LNCAP (cell line): ENCODE results near the gene MCM9.

Source experiments
- TF ChIP-seq, protein P1 (sequence below): fragments of 450-650 bp; IDR thresholded peaks from 2 replicates; pipeline ENCODE4 v1.5.1; 2017; ENCODE audit warnings: mild to moderate bottlenecking

MCM9 gene

DNA sequence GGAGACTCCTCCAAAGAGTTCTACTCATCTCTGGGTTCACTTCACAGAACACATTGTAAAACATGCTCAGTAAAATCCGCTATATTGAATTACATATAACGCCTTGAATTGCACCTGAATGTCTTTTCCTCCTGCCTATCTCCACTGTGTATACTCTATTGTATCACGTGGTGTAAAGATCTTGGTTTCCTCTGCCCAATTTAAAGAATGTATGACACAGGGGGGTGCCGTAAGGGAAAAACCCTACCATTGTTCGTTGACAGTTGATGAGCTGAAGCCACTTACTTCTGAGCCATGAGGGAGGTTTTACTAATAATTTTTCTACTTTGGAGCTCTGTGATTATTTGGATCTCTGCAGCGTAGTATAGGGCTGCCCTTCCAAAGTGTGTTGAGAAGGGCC lies 35.0 kb downstream of the MCM9 start:
- TF ChIP-seq, protein P1, sequence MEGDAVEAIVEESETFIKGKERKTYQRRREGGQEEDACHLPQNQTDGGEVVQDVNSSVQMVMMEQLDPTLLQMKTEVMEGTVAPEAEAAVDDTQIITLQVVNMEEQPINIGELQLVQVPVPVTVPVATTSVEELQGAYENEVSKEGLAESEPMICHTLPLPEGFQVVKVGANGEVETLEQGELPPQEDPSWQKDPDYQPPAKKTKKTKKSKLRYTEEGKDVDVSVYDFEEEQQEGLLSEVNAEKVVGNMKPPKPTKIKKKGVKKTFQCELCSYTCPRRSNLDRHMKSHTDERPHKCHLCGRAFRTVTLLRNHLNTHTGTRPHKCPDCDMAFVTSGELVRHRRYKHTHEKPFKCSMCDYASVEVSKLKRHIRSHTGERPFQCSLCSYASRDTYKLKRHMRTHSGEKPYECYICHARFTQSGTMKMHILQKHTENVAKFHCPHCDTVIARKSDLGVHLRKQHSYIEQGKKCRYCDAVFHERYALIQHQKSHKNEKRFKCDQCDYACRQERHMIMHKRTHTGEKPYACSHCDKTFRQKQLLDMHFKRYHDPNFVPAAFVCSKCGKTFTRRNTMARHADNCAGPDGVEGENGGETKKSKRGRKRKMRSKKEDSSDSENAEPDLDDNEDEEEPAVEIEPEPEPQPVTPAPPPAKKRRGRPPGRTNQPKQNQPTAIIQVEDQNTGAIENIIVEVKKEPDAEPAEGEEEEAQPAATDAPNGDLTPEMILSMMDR, result no peak

DNA sequence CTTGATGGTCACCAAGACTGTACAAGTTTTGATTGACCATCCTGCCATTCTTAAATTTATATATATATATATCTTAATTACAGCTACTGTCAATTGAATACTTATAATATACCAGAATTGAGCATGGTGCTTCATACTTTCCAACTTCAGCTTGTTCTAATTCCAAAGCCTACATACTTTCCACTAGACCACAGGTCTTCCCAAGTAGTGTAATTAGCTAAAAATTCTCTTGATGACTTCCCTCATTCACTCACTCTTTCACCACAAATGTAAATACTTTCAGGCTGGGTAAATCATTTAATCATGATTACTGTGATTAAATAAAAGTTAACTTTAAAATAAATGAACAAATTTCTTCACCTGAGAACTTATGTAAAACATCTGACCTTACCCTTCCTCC lies 37.6 kb downstream of the MCM9 start:
- TF ChIP-seq, protein P1, result no peak

DNA sequence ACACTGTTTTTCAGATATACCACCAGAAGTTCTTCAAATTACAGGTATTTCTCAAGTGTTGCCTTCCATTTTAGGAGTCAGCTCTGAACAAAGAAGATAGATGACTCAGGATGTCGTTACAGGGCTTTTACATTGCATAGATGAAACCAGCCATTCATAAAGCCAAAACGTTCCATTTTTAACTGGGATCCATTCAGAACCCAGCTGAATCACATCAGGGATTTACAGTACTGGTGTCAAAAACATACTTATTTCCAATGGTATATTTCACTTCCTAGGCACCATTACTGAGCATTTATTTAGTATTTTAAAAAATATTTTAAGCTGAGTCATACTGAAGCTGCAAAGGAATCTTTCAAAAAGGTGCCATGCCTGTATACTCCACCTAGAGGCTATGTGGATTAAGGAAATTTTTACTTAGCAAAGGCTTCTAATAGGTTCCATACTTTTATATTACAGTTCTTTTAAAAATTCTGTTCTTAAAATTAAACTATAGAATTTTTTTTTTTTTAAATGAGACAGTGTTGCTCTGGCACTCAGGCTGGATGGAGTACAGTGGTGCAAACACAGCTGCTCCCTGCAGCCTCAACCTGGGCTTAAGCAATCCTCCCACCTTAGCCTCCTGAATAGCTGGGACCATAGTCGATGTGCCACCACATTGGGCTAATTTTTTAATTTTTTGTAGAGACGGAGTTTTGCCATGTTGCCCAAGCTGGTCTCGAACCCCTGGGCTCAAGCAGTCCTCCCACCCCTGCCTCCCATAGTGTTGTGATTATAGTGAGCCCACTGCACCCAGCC lies 38.4 kb downstream of the MCM9 start:
- TF ChIP-seq, protein P1, result peak; percentile 57

DNA sequence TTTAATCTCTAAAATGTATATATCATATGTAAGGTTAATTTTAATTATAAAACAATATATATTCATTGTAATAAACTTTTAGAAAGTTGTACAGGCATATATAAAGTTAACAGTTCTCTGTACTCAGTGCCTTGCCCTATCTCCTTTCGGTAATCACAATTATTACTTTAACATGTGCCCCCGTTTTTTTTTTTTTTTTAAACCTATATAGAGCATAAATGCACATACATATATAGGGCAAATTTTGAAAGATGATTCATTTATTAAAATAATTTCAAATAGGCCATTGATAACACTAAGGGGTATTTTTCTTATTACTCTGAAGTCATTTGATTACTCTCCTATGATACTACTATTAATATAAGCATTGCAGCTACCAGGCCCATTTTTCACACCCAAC lies 39.1 kb downstream of the MCM9 start:
- TF ChIP-seq, protein P1, result no peak

DNA sequence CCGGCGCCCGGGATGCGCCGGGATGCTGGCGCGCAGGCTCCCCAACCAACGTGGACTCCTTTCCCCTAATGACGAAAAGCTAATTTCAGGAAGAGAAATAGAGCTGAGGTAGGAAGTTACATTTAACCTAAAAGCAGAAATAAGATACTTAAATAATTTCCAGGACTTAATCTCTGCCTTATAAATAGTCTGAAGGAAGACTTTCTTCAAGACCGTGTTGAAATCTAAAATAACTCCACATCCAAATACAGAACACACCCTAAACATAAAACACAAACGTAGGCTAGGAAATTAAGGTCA lies 39.7 kb downstream of the MCM9 start:
- TF ChIP-seq, protein P1, result no peak

DNA sequence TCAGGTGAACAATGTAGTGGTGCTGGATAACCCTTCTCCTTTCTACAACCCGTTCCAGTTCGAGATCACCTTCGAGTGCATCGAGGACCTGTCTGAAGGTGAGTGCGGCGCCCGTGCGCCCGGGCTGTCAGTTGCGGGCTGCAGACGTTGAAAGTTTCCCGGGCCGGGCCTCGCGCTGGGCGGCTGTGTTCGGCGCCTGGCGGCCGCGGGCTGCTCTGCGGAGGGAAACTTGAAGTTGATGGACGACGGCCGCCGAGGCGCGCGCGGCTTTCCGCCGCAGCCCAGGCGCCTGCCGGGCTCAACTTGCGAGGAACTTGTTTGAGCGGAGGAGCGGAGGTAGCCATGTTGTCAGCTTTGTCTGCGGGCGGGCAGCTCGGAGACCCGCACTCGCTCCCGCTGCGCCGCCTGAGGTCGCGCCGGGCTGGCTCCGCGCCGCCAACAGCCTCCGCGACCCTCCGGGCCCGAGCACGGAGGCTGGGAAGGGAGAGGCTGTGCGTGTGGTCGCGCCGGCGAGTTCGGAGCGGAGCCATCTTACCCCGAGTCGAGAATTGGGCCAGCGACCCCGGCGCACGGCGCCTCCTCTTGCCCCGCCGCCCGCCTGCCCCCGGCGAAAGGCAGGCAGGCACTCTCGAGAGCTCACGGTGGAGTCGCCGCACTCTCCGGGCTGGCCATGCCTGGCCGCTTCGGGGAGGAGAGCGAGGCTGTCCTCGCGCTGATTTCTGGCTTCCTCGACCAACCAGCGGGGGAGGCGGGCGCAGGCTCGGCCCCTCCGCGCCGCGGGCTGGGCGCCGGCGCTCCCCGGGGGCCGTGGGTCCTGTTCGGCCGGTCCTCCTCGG lies 40.3 kb downstream of the MCM9 start:
- TF ChIP-seq, protein P1, result no peak

DNA sequence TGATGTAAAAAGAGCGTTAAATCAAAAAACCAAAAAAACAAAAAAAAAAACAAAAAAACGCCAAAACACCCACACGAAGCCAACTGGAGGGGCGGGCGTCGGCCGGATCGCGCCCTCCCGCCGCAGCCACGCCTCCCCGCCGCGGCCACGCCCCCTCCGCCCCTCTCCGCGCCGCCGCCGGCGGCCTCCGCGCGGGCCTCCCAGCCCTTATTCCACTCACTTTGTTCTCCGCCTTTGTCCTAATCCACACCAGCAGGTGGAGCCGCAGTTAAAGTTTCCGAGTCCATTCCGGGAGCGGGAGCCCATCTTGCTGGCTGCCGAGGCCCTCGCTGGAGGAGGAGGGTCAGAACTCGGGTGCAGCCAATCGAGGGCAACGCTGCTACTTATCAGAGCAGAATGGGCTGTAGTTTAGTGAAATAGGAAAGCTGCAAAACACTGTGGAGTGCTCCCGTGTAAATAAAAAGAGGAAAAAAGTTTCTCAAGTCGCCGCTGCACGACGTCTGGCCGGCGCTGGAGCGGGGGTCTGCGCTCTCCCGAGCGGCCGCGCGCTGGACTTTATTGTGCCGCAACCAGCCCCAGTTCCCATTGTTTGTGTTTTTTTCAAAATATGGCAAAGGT lies 41.0 kb downstream of the MCM9 start, which contains the start of gene ASF1A:
Gene ASF1A (plus strand): TSS at position 346 of the 618 bp plus-strand sequence. CDS start 262 bp downstream, at position 608.
- TF ChIP-seq, protein P1, result peak; percentile 68
